ELF-1 (cell line): ENCODE data around the gene DMD.
"Not testable (repeated sequence)": the region's sequence is repeated elsewhere in the genome, so short reads cannot be mapped to it uniquely, and the experiment has no call there.

Source experiments
- DNase-seq: peaks from one replicate; pipeline ENCODE4 v3.0.0-alpha.2; 2016; ENCODE audit warnings: low read depth, low spot score

The DMD gene

DNA sequence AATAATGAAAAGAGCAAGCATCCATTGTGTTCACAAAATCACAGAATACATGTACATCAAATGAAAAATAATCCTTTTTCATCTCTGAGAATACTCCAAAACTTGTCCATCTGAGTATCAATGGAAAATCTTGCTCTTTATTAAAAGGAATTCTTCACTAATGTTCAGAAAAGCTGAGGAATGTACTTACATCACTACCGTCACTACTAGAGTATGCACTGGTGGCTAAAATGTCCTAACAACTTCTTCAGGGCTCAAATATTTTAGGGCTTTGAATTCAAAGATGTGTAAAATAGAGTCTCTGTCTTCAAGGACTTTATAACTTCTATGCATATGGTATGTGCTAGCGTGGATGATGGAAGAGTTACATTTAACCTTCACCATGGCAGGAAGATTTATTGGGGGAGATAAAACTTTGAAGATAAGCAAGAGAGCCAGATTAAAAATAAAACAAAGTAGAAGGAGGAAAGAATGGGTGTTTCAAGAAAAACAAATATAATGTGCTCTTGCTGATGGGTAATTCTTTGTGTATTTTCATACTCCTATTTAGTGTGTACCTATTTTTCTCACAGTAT is 55.1 kb downstream of the DMD start:
- no peak for DNase-seq

DNA sequence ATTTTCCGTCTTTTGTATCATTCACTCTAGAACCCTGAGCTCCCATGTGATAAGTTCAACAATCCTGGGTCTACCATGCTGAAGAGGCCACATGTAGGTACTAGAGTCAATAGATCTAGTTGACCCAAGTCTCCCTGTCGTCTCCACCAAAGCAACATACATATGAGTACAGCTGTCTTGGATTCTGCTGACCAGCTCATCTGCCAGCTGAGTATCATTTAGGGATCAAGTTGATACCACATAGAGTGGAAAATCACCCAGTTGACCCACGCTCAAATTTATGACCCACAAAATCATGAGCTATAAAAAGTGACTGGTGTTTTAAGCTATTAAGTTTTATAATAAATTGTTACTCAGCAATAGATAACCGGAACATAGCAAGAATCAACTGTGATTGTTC is 61.8 kb downstream of the DMD start:
- DNase-seq, result no peak

DNA sequence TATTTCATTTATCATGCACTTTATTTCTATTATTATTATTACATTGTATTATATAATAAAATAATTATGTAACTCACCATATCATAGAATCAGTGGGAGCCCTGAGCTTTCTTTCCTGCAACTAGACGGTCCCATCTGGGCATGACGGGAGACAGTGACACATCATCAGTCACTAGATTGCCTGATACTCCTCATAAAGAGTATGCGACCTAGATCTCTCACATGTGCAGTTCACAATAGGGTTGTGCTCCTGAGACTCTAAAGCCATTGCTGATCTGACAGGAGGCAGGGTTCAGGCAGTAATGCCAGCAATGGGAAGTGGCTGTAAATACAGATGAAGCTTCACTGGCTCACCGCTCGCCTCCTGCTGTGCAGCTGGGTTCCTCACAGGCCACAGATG is 62.3 kb downstream of the DMD start:
- DNase-seq, result no peak

DNA sequence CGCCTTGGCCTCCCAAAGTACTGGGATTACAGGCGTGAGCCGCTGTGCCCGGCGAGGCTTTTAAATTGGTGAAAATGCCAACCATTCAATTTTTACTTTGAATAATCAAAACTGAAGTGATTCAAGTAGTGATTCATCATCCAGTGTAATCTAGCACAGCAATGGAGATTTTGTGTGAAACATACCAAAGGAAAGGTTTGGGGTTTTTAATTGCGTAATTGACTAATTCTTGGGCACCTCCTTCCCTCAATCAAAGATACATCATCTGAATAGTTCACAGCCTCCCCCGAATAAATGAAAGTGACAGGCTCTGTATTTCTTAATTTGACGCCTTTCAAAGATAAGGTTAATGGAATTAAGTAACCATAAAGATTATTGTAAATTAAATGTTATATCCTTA is 69.0 kb downstream of the DMD start:
- no peak for DNase-seq

DNA sequence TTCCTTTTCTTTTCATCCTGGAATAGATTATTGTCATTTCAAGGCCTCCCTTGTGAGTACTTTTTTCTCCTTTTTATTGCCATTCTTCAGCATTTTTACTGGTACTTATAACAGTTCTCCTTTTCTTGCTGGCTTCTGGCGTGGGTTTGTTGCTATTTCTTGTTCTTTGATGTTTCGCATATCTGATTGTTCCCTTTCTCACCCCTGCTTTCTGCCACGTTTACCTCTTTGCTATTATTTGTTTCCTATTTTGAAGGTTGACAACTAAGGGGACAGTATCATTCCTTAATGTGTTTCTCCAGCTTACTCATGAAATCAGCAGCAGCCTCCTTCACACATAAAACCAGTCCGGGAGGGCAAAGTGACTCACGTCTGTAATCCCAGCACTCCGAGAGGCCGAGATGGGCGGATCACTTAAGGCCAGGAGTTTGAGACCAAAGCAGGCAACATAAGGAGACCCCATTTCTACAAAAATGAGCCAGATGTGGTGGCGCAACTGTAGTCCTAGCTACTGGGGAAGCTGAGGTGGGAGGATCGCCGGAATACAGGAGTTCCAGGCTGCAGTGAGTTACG is 72.6 kb downstream of the DMD start:
- DNase-seq, result peak; percentile 40

DNA sequence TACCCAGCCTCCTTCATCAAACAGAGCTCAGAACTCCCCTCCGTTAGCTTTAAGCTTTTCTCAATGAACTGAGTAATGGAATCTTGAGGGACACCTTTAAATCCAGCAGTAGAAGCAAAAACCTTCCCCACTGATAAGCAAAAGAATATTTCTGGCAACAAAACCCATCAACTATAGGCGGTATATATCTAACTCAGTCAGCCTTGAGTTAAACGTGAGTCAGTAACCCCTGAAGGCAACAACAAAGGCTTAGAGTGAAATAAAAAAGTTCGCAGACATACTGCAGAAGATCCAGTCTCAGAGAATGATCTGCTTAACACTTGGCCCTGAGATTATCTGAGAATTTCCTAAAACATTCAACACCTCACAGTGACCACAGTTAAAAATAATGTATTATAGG is 77.2 kb downstream of the DMD start:
- DNase-seq, result no peak

DNA sequence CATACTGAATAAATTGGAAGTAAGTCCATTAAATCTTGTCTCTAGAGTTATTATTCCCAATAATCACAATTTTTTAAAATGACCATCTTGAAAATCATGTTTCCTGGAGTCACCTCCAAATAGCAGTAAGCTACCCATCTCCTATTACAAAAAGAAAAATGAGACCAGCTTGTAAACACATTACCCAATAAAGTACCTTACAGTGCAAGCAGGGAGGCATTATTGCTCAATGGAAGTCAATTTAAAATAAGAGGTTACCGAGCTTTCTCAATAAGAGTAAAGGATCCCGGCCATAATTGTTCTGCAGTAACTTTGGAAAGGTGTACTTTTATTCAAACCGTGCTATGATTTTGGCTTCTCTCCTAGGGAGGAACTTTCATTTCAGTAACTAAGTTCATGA is 78.0 kb downstream of the DMD start:
- no peak for DNase-seq

DNA sequence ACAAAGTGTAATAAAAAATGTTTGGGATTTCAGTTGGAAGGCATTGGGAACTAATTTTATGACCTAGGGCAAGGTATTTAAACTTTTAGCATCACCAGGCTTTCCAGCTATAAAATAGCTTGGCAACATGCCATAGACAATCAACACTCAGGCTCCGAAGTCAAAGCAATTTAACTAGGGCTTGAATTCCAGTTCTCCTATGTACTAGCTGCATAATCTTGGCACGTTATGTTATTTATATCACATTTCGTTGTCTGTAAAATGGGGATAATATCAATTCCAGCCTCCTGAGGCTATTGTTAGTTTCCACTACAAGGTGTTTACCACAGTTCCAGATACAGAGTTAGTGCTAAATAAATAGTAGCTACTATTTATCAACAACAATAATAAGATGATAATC is 78.8 kb downstream of the DMD start:
- no peak for DNase-seq

DNA sequence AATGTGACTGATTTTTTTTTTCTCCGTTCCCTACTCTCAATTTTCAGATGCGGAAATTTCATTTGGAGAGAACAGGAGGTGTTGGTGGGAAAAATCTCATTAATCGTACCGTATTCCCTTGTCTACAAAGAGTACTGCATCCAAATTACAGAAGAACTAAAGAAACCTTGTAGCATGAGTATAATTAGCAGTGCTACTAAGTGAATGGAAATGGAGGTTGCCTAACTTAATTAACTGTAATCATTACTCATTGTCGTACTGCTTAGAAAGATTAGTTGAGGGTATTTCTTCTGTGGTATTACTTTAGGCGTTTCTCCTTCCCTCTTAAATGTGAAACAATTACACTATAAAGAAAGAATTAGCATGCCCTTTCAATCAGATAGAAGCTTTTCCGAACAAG is 81.7 kb downstream of the DMD start:
- DNase-seq, result no peak

DNA sequence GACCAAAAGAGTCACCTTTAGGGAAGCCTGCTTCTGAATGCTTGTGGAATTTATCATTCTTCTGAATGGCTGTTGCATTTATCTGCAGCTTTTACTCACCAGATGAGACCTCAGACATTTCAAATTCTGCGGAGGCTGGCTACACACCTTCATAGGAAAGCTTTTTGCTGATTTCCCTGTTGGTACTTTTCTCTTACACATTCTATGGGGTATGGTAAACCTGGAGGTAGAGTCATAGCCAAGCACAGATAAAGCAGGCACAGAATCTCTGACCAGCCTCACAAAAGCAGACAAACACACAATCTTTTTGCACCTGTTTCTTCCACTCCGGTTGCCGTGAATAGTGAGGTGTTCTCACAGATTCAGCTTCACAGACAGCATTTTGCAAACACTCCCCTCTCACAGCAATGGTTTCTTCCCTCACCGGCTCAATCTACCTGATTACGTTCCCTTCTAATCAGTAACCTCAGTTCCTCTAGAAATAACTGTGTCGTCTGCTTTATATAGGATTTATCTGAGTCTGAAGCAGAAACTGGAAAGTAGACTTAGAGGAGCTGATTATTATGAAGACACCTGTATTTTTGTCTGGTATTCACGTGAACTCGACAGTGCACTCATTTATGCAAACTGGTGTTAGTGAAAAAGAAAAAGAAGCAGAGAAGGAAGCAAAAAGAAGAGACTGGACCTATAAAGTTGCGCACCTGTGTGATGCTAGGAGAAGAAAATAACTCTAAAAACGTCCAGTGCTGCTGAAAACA is 83.1 kb downstream of the DMD start:
- DNase-seq, result no peak

DNA sequence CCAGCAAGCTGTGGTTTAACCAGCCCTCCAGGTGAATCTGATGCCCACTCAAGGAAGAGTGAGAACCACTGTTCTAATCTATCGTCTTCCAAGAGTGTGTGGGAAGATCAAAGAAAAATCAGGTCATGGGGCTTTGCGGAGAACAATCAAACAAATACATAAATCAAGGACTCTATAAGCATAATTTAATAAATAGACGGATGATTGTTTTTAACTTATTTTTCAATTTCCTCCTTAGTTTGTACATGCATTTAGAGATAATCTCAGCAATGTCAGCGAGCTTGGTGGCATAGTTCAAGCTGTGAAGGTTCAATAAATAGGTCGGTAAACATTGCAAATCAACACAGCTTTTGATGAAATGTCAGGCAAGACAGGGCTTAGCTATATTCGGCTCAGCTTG is 84.9 kb downstream of the DMD start:
- no peak for DNase-seq

DNA sequence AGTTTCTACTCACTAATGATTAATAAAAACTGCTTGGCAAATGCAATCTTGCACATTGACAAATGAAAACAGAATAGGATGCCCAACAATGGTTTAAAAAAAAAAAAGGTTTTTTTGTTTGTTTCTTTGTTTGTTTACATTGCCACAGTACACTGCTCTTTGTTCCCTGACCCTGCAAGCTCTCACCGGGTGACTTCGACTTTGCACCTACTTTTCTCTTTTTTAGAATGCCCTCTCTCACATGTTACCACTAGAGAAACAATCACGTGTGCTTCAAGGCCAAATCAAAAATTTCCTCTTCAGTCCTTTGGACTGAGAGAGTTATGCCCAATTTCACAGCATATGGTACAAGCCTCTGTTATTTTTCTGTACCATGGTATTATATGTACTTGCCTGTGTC is 101.5 kb downstream of the DMD start:
- DNase-seq, result no peak

DNA sequence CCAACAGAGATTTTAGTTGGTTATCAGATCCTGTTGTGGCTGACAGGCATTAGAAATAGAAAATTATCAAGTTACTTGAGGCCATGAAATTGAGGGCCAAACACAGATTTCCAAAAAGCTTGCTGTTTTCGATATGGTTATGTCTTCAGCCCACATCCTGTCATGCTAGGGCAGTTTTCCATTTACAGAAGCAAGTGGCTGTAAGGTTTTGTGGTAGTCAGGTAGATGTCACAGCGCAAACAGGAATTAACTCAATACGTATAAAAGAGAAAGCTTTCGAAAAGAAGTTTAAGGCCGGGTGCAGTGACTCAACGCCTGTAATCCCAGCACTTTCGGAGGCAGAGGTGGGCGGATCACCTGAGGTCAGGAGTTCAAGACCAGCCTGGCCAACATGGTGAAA is 104.6 kb downstream of the DMD start:
- DNase-seq, result no peak

DNA sequence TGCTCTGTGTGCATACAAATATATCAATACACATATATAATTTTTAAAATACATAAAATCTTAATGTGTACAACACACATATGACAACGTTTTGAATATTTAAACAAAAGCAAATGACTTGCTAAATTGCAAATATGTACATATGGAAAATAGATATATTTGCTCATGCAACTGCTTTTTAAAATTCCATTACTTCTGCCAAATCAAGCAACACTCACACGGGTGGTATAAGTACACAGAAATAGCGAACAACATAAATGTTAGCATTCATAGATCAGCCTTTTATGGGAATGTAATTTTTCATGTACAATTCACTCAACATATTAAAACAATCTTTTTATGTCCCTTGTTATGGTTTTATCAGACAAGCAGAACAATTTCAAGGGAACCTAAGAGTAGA is 116.3 kb downstream of the DMD start:
- no peak for DNase-seq

DNA sequence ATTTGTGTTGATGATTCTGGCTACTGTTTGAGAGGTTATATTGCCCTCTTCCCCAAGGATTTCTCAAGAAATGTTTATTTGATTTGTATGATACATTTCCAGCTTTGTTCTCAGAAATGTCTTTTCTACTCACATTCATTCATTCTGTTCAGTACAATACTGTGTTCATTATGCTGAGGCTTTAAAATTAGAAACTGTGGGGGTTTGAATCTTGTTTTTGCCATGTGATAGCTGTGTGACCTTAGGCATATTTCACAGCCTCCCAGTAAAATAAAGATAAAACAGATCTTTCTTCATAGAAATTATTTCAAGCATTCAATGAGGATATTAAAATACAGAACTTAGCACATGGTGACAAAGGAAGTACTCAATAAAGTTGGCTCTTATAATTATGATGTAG is 123.9 kb downstream of the DMD start:
- no peak for DNase-seq

DNA sequence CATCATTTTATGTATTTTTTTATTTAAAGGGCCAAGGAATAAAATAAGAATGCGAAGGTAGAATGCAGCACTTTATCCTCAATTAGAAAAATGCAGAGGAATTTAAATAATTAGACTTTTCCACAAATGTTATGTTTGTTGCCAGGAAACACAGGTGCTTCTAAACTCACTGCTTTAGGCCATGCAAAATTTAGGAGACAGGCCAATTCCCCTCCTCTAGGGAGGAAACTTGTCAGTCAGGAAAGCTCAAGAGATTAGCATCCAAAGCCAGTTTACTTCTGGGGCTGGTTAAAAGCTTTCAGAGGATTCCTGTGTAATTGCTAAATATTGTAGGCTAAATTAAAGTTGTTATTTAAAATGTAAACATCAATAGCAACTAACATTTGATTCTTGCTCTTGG is 124.5 kb downstream of the DMD start:
- peak; percentile 53 for DNase-seq

DNA sequence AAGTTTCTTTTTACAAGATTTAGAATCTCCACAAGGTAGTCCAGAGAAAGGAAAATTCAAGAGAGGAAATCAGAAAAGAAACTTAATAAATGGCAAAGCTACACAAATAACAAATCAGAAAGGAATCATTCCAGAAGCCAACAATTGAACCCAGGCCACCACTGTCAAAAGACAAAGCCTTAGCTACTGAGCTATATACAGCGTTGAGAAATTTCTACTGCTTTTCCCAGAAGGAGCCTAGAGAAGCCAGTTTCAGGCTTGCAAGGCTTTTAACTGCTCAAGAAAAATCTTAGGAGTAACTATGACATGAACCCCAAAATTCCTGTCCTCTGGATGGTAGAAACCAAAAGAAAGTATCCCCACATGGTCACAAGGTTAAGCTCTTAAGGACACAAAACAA is 129.0 kb downstream of the DMD start:
- DNase-seq, result peak; percentile 41

DNA sequence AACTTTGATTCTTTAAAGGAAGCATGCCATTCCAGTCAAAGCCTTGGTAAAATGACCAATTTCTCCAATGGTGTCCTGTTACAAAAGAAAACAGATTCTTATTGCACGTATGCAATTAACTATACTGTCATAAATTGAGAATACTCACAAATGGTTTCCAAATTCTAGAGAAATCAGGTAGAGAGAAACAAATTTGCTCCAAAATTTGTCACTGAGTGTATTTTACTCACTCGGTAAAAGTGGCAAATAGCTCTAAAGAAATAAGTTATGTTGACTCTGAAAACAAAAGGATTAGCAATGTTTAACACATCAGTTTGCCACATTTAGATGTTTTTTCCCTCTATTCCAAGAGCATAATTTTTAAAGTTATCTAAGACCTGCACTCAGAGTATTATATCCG is 133.1 kb downstream of the DMD start:
- no peak for DNase-seq

DNA sequence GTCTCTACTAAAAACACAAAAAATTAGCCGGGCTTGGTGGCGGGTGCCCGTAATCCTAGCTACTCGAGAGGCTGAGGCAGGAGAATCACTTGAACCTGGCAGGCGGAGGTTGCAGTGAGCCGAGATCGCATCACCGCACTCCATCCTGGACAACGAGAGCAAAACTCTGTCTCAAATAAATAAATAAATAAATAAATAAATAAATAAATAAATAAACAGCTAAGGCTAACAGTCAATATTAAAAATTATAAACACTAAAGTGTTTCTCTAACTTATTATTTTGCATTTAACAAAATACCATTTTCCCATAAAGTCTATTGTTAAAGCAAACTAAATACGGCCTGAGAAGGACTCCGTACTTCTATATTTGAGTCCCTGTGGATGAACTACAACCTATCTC is 137.7 kb downstream of the DMD start:
- not testable (repeated sequence) for DNase-seq

DNA sequence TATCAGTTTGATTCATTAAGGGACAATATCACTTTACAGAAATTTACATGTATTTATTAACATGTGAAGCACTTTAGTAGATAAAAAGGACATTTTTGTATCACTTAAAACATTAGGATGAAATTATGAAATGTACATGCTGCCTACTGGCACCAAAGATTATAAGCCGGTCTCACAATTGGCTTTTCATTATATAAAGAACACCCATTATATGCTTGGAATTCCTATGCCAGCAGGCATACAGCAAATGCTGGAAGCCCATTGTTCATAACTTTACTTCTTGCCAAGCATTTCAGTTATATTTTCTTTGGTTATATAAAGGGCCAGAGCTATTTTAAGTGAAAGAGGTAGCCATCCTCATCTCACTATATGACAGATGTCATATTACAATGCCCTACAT is 145.9 kb downstream of the DMD start:
- no peak for DNase-seq

DNA sequence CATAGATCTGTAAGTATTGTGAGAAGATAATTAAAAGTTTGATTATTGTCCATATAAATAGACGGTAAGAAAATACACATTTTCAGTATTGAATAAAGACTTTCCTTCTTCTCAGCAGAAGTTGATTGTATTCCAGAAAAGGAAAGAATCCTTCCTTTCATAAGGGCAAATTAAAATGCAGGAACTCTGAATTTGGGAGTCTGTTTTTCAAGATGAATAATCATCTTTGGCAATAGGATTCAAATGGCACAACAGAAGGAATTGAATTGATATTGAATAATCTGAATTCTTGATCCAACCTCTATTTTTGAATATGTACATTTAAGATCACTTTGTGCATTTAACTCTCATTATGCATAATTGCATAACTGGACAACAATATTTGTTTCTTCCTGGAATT is 149.3 kb downstream of the DMD start:
- DNase-seq, result no peak

DNA sequence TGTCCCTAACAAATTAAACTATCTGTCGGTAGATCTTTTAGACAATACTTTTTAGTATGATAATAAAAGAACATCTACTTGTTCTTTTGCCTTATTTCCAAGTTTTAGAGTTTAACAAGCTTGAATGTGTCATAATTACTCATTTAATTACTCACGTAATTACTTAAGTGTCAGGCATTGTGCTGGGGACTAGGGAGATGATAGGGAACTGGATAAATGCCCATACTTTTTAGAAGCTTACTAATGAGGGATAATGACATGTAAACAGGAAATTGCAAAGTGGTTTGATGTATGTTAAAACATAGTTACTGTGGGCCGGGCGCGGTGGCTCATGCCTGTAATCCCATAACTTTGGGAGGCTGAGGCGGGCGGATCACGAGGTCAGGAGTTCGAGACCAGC is 158.3 kb downstream of the DMD start:
- DNase-seq, result no peak

DNA sequence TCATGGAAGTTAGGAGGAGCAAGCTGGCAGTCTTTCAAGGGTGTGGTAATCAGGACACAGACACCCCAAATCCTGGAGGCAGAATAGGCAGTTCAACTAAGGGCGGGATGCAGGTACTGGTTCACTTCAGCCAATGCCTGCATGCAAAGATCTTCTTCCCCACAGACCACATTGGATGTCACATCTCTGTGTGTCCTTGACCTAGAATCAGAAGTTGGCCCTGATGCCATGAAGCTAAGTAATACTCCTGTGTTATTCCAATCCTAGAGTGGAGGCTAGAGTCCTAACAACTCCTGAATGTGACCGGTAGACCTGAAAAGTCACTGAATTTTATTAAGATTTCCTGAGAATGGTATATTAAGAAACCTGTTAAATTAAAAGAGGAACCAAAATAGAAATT is 165.5 kb downstream of the DMD start:
- DNase-seq, result no peak

DNA sequence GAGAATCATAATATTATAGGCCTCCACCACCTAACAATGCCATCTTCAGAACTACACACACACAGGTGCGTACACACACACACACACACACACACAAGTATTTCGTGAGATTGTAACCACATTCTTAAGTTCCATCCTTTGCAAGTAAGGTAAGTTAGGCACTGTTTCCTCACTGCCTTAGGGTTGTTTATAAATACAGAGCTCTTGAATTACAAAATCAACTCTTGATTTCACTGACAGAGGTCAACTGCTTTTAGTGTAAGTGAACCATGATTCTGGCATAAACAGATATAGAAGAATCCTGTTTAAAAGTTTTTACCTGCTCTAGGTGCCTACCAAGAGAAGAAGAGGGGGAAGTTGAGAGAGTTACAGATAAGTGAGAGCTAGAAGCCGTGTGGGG is 166.1 kb downstream of the DMD start:
- no peak for DNase-seq
